ENCODE results near the gene PDE8A. TPM values are rescaled to one million over a fixed set of nuclear protein-coding genes. Genes with fewer than 3 reads are reported as not detected.
A peak's percentile ranks its signal among the peaks of the same experiment; 100 is the strongest.

The PDE8A gene
- total and polyA plus RNA-seq, 2 of the 4 experiments (the other 2 are of a cell fraction): 32.4 to 35.9 TPM

DNA sequence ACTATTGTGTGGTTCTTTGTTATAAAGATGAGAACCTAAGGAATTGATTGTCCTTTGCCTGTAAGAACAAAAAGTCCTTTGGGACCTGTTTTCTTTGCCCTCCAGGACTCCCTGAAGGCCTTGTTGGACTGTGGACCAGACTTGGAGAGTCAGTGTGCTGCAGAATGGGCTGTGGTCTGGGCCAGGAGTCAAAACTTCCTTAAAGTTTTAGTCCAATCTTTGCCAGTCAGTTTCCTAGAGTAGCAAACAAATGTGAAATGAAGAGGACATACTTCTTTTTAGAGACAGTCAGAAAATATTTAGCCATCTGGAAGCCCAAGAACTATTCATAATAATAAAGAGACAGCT, 45.4 kb downstream of the PDE8A start:
- H2BK120ac ChIP-seq (ENCODE audit: low read depth, low read length): no peak overlapping the region
- H3K14ac ChIP-seq (replicated peaks; ENCODE audit: low read depth, low read length): no peak overlapping the region
- no peak overlapping the region for H2AK9ac ChIP-seq (replicated peaks; ENCODE audit: low read depth, low read length, poor library complexity)
- H3K4me2 ChIP-seq (ENCODE audit: low read depth, low read length): no peak overlapping the region
- H3K56ac ChIP-seq (ENCODE audit: extremely low read depth, insufficient read depth, low read length): no peak overlapping the region
- dilution Hi-C loops (cut with HindIII; ENCODE audit: low sequenced_read_pairs, unreplicated experiment): no loop called here
- ChIA-PET CTCF (no interaction called here), POLR2A (ENCODE audit: unreplicated experiment) (no interaction called here)
- H3K36me3 ChIP-seq (ENCODE audit: control insufficient read depth, insufficient read depth, low read length): no peaks in the 10 kb centered on the region
- BruUV-seq (replicated peaks): no TSS peak
- in situ Hi-C loops (cut with MboI; ENCODE audit: low sequenced_read_pairs): no loop called here
- H3K4me3 ChIP-seq (ENCODE audit: insufficient read depth, low read depth, low read length): no peak overlapping the region
- TF ChIP-seq MAZ (IDR thresholded peaks at IDR 0.05; ENCODE audit: borderline replicate concordance, low read depth, low read length) (no peak), SMC3 (IDR thresholded peaks at IDR 0.05; ENCODE audit: low read depth, low read length) (no peak), FOS (IDR thresholded peaks at IDR 0.05; ENCODE audit: low read depth, low read length) (no peak), RFX5 (IDR thresholded peaks at IDR 0.05; ENCODE audit: low read depth, low read length) (no peak), MXI1 (IDR thresholded peaks at IDR 0.05; ENCODE audit: borderline replicate concordance, low read depth, low read length) (no peak), CEBPB (IDR thresholded peaks at IDR 0.05; ENCODE audit: low read depth, low read length) (no peak), RAD21 (IDR thresholded peaks at IDR 0.05; ENCODE audit: low read length) (no peak), BHLHE40 (IDR thresholded peaks at IDR 0.05; ENCODE audit: low read depth, low read length) (no peak), NFE2L2 (IDR thresholded peaks at IDR 0.05; ENCODE audit: low read depth, low read length) (no peak), POLR2A (IDR thresholded peaks at IDR 0.05; ENCODE audit: low read depth, low read length) (no peak), MAFK (IDR thresholded peaks at IDR 0.05; ENCODE audit: low read depth, low read length) (no peak)
- TF ChIP-seq, protein P1, sequence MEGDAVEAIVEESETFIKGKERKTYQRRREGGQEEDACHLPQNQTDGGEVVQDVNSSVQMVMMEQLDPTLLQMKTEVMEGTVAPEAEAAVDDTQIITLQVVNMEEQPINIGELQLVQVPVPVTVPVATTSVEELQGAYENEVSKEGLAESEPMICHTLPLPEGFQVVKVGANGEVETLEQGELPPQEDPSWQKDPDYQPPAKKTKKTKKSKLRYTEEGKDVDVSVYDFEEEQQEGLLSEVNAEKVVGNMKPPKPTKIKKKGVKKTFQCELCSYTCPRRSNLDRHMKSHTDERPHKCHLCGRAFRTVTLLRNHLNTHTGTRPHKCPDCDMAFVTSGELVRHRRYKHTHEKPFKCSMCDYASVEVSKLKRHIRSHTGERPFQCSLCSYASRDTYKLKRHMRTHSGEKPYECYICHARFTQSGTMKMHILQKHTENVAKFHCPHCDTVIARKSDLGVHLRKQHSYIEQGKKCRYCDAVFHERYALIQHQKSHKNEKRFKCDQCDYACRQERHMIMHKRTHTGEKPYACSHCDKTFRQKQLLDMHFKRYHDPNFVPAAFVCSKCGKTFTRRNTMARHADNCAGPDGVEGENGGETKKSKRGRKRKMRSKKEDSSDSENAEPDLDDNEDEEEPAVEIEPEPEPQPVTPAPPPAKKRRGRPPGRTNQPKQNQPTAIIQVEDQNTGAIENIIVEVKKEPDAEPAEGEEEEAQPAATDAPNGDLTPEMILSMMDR (conservative IDR thresholded peaks at IDR 0.05; ENCODE audit: low read depth, low read length): no peak
- TF ChIP-seq, protein P2, sequence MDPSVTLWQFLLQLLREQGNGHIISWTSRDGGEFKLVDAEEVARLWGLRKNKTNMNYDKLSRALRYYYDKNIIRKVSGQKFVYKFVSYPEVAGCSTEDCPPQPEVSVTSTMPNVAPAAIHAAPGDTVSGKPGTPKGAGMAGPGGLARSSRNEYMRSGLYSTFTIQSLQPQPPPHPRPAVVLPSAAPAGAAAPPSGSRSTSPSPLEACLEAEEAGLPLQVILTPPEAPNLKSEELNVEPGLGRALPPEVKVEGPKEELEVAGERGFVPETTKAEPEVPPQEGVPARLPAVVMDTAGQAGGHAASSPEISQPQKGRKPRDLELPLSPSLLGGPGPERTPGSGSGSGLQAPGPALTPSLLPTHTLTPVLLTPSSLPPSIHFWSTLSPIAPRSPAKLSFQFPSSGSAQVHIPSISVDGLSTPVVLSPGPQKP (IDR thresholded peaks at IDR 0.05; ENCODE audit: borderline replicate concordance, low read depth, low read length): no peak
- TF ChIP-seq, protein P3, sequence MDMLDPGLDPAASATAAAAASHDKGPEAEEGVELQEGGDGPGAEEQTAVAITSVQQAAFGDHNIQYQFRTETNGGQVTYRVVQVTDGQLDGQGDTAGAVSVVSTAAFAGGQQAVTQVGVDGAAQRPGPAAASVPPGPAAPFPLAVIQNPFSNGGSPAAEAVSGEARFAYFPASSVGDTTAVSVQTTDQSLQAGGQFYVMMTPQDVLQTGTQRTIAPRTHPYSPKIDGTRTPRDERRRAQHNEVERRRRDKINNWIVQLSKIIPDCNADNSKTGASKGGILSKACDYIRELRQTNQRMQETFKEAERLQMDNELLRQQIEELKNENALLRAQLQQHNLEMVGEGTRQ (IDR thresholded peaks at IDR 0.05; ENCODE audit: low read depth, low read length): no peak
- no peak overlapping the region for H2AK5ac ChIP-seq (ENCODE audit: low read depth, low read length)
- H2BK5ac ChIP-seq (ENCODE audit: low read depth, low read length, poor library complexity, severe bottlenecking): no peak overlapping the region
- H2BK20ac ChIP-seq (ENCODE audit: low read depth, low read length): no peak overlapping the region
- H3K9ac ChIP-seq (ENCODE audit: low read depth, low read length): no peak overlapping the region
- H2BK15ac ChIP-seq (ENCODE audit: low read depth, low read length): no peak overlapping the region
- ATAC-seq (ENCODE audit: low read depth) (no peak), DNase-seq (no peak)
- H3K4me1 ChIP-seq (ENCODE audit: control insufficient read depth, insufficient read depth, low read length): peaks cover 24% of the 10 kb centered on the region
- intact Hi-C loops (cut with micrococcal nuclease): loop anchor here (5.0 kb wide), 1 partner anchor 35 kb away; no protein-coding TSS in a partner anchor
- no peak overlapping the region for H2AFZ ChIP-seq (replicated peaks; ENCODE audit: low read length, poor library complexity)
- no peak overlapping the region for H3K18ac ChIP-seq (ENCODE audit: low read depth, low read length)
- peaks cover 43 to 91% of the 10 kb centered on the region in 2 experiments for H3K79me1 ChIP-seq (ENCODE audit: low read depth in 1 of 2, low read length in 2 of 2)
- peaks cover 86% of the 10 kb centered on the region for H4K20me1 ChIP-seq (ENCODE audit: insufficient read depth, low read length)
- no peaks in the 10 kb centered on the region for H3K9me3 ChIP-seq (ENCODE audit: control insufficient read depth, insufficient read depth, low read length)
- no peak overlapping the region for H4K5ac ChIP-seq (ENCODE audit: low read depth, low read length)
- no peaks in the 10 kb centered on the region for H3K27me3 ChIP-seq (ENCODE audit: control insufficient read depth, insufficient read depth, low read length)
- H3K23ac ChIP-seq (ENCODE audit: low read depth, low read length): peak overlapping the region; percentile 19; the same call in 1 of the 2 replicates
- H3K4ac ChIP-seq (ENCODE audit: low read depth, low read length): no peak overlapping the region
- H3K9me1 ChIP-seq (ENCODE audit: insufficient read depth, low read length): peaks cover 18% of the 10 kb centered on the region
- H4K8ac ChIP-seq (ENCODE audit: low read depth in 2 of 2, low read length in 2 of 2): peak overlapping the region in 1 of 2 experiments; percentile 14; a peak in 1 of 4 replicates
- H4K91ac ChIP-seq (ENCODE audit: insufficient read depth, low read depth, low read length): no peak overlapping the region
- H3K27ac ChIP-seq (ENCODE audit: insufficient read depth, low read length): no peak overlapping the region
